NCI-H748 (cell line): Measurements from ENCODE around the gene MORN5.
A peak's percentile ranks its signal among the peaks of the same experiment; 100 is the strongest.

Experiments used
- DNase-seq: peaks from one replicate; lab custom pipeline; 2025; ENCODE audit not compliant: unreplicated experiment; lab: John Stamatoyannopoulos, UW

The MORN5 gene

GRCh38 chr9:122143296-122143695, 16.4 kb upstream of the MORN5 start:
- DNase-seq = no peak

GRCh38 chr9:122143876-122144405, 15.8 kb upstream of the MORN5 start:
- no peak for DNase-seq

DNA sequence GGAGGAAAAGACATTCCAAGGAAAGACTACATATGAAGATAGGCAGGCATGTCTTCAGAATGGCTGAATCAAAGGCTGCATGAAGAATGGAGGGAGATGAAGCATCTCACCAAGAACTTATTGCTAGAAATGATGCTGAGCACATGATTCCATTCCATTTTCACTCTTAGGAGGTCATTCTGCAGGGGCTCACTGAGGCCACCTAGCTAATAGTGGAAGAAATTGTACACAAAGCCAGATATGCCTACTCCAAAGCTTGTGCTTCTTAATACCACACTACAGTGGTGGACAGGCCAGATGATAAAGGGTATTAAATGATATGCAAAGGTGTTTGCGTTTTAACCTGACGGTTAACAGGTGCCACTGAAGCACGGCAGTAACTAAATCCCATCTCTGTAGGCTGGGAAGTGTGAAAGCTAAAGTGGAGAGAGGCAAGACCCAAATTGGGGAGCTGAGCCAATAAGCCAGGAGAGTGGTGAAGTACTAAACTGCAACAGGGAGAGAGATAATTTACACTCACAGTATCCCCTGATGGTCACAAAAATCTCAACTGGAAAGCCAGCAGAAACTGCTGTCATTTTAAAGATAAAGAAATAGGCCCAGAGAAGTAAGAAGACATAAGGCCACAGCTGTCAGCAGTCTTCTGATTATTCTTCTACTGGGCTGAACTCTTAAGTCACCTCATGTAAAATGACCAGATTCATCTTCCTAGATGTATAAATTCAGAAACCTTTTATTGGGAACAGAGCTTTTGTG, 14.7 kb upstream of the MORN5 start:
- no peak for DNase-seq

DNA sequence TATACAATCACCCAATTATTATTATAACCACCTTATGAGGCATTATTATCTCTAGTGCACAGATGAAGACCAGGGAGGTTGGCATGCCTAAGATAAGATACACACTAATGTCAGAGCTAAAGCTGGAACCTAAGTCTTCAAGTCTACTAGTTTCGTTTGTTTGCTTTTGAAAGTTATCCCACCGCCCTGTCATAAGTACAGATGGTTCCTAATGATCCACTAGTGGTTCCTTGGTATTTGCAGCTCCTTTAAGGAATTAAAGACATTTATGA, 14.2 kb upstream of the MORN5 start:
- no peak for DNase-seq

DNA sequence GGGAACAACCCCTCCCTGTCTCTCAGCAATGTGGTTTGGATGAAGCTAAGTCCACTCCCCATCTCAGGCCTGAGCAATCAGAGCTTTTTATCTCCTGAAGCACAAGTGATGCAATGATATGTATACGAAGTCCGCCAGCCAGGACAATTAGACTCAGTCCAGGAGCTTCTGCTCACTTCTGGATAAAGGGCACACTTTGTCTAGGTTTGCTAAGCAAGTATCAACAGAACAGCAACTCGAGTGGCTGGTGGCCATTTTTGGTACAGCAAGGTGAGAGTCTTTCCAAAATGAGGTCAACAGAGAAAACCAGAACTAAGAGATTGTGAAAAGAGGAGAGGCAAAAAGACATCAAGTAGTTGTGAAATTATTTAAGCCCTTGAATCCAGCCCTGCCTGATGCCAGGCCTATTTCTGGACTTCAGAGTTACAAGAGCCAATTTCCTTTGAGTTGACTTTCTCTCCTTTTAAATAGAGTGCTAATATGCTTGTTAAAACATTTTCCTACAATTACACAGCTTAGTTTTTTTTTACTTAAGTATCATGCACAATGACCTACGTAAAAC, 8.4 kb upstream of the MORN5 start:
- no peak for DNase-seq

- DNase-seq = no peak
These were observed 3.9 kb upstream of the MORN5 start for GRCh38 chr9:122155796-122156195.

DNA sequence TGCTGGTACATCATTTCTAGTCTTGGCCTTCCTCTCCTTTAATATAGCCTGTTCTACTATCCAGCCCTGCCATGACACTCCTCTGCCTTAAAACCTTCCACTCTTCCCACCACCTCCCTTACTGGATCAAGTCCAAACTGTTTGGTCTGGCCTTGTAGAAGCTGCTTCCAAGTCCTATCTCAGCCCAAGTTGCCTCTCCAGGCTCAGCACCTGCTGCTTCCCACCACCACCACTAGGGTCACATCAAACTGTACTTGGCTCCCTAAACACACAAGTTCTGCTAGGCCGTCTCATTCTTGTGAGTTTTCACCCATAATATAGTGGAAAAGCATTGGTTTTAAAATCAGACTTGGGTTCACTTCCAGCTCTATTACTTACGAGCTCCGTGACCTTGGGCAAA, 1.5 kb upstream of the MORN5 start:
- peak; percentile 28 for DNase-seq

DNA sequence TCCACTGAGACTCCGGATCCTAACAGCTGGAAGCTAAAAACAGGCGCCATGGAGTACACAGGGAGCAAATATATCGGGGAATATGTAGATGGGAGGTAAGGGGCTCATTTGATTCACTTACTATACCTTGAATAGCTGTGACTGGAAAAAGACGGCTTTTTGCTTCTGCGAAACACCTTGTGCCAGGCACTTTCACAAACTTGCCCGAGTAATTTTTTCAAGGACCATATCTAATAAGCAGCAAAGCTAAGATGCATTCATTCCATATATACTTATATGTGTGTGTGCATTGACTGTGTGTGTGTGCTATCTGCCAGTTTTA, 178 bp downstream of the MORN5 start:
- DNase-seq = no peak

- no peak for DNase-seq
These were observed 2.7 kb downstream of the MORN5 start for GRCh38 chr9:122162415-122162814.

DNA sequence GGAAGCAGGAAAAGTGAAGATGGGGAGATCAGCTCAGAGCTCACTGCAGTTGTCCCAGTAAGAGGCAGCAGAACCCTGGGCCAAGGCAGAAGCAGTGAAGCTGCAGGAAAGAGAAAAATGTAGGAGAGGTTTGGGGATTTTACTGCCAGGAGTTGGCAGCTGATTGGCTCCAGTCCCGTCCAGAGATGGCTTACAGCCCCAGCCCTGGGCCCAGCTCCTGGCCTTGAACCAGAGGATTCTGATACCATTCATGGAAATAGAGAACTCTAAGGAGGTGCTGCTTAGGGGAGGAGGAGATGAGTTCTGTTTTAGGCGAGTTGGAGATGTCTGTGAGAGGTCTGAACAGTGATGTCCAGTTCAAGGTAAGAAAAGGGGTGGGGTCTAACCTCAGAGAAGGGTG, 4.6 kb downstream of the MORN5 start:
- DNase-seq = no peak

DNA sequence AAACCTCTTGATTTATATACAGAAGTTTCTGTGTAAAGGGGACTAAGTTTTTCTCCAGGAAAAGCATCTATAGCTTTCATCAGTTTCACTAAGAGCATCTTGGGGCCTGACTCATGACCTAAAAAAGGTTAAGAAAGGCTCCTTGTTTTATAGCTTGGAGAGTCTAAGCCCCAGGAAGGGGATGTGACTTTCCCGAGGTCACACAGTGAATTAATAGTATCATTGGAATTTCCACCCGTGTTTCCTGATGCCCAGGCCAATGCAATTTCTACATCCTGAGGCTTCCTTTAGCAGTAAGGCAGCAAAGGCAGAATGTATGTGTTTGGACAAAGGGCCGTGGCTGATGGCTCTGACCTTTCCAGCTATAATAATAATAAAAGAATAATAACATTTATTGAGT, 8.6 kb downstream of the MORN5 start:
- no peak for DNase-seq

GRCh38 chr9:122172131-122172530, 12.4 kb downstream of the MORN5 start:
- no peak for DNase-seq

GRCh38 chr9:122173670-122174069, 14.0 kb downstream of the MORN5 start:
- DNase-seq = no peak

GRCh38 chr9:122176916-122177315, 17.2 kb downstream of the MORN5 start:
- DNase-seq = no peak

- DNase-seq = no peak
These were observed 19.5 kb downstream of the MORN5 start for GRCh38 chr9:122179054-122179689.

- DNase-seq = no peak
These were observed 20.0 kb downstream of the MORN5 start for GRCh38 chr9:122179690-122180074.

GRCh38 chr9:122180633-122181032, 20.9 kb downstream of the MORN5 start:
- DNase-seq = peak; percentile 68

DNA sequence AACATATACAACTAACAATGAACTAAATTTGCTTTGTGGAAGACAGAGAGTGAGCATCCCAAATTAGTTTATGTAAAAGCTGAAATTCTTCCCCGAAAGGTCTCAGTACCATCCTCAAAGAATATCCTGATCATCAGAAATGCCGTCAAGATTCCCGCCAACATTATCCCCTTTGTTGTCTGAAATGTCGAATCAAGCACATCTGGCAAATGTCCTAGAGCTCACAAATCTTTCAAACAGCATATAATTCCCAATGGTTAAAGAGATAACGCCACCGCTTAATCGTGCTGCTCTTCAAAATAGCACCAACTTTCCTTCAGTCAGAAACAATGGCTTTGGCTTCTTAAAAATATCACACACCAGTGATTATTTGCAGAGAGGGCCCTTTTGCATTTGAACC, 23.8 kb downstream of the MORN5 start:
- no peak for DNase-seq

GRCh38 chr9:122184551-122184950, 24.8 kb downstream of the MORN5 start:
- DNase-seq = no peak

DNA sequence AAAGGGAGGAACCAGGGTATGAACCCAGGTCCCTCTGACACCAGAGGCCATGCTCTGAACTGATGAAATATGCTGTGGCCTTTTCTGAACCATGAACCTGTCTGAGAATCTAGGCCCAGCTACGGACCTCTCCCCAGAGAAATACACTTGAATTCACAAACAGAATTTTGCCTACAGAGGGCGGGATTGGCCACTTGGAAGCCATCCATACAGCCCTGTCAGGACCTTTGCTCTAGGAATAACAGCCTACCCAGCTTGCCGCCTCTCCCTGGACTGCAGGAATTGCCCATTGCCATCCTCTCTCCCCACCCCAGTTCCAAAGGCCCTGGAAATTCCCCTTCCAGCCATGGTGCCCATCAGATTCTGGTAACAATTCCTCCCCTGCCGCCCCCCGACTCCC, 26.6 kb downstream of the MORN5 start:
- no peak for DNase-seq

DNA sequence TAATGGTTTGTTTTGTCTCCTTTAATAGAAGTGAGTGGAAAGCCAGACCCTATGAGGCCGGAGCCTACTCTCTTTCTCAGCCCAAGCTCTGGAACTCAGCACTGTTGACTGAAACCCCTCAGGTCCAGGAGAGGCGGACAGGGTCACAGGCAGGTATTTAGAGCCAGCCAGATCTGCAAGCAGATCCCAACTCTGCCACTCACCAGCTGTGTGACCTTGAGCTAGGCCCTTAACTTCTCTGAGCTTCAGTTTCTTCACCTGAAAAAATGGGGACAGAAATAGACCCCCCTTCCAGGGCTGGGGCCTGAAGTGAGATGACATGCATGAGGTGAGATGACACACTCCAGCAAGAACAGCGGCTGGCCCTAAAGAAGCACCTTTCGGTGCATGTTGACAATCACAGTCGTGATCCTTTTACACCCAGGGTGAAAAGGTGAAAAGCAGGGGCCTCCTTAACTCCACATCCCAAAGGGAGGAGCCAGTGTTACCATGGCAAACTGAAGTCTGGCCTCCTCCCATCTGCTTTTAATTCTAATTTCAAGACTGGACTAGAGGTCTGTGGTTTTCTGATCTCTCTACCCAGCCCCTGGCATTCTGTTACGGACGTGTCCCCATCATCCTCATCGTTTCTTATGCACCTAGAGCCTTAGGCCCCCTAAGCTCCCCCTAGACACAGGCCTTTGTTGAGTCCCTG, 27.2 kb downstream of the MORN5 start:
- no peak for DNase-seq

GRCh38 chr9:122188369-122188768, 28.7 kb downstream of the MORN5 start:
- no peak for DNase-seq
